ENCODE measurements around the gene EFCAB14.

The EFCAB14 gene

DNA sequence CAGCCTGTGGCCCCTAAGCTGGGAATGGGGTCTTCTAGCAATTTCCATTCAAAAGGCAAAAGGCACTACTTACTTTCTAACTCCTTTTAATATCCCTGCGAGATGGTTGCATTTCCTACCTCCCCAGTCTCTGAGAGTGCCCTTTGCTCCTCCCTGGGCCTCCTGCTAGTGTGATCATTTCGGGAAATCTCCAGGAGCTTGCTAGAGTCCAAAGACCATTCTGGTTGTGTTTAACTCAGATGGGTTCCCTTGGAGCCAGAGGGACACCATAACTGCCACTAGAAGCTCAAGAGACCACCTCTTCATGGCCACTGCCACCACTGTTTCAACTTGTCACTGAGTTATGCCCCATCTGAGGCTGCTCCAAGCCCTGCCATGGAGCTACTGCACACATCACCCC lies 45.5 kb upstream of the EFCAB14 start:
- H3K36me3 ChIP-seq (ENCODE audit: insufficient read depth, low read length): no peaks in the 10 kb centered on the region
- no peaks in the 10 kb centered on the region for H3K79me2 ChIP-seq (ENCODE audit: insufficient read depth, low read length)
- no peaks in the 10 kb centered on the region for H4K20me1 ChIP-seq (ENCODE audit: insufficient read depth, low read length)
- H3K27ac ChIP-seq (ENCODE audit: low read length): no peak overlapping the region
- H3K27me3 ChIP-seq (ENCODE audit: insufficient read depth, low read length, poor library complexity): peaks cover 5% of the 10 kb centered on the region
- no peak for ATAC-seq (ENCODE audit: insufficient read depth, low read depth)
- no peak overlapping the region for H3K4me3 ChIP-seq (ENCODE audit: low read depth in 1 of 2, low read length in 2 of 2)
- H3K9me3 ChIP-seq (ENCODE audit: insufficient read depth, low read length, severe bottlenecking): peaks cover 9% of the 10 kb centered on the region
- H2AFZ ChIP-seq (ENCODE audit: low read depth, low read length): no peak overlapping the region
- TF ChIP-seq EZH2 (IDR thresholded peaks at IDR 0.05; ENCODE audit: borderline replicate concordance, low read depth, low read length, severe bottlenecking) (no peak), CTCF (IDR thresholded peaks at IDR 0.05; ENCODE audit: borderline replicate concordance, extremely low read depth, low read length, poor library complexity, severe bottlenecking) (no peak)
- H3K4me1 ChIP-seq (ENCODE audit: insufficient read depth, low read length): no peaks in the 10 kb centered on the region
- H3K9ac ChIP-seq (ENCODE audit: low read depth, low read length): no peak overlapping the region
- no peak overlapping the region for H3K4me2 ChIP-seq (ENCODE audit: insufficient read depth, low read length)
- DNase-seq: no peak

DNA sequence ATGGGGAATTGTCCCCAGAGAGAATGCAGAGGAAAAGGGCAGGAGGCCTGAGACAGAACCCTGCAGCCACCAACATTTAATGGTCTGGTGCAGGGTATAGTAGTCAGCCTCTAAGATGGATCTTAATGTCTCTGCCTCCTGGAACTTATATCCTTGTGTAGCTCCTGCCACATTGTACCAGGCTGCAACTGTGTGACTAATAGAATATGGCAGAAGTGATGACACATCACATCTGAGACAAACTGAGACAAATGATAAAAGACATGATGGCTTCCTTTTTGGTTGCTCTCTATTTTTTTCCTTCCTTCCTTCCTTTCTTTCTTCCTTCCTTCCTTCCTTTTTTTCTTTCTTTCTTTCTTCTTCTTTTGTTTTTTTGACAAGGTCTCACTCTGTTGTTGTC lies 42.8 kb upstream of the EFCAB14 start:
- no peaks in the 10 kb centered on the region for H3K9me3 ChIP-seq (ENCODE audit: insufficient read depth, low read length, severe bottlenecking)
- H3K4me2 ChIP-seq (ENCODE audit: insufficient read depth, low read length): no peak overlapping the region
- H3K4me3 ChIP-seq (ENCODE audit: low read depth in 1 of 2, low read length in 2 of 2): no peak overlapping the region
- no peaks in the 10 kb centered on the region for H4K20me1 ChIP-seq (ENCODE audit: insufficient read depth, low read length)
- no peak overlapping the region for H3K27ac ChIP-seq (ENCODE audit: low read length)
- H3K79me2 ChIP-seq (ENCODE audit: insufficient read depth, low read length): no peaks in the 10 kb centered on the region
- H3K36me3 ChIP-seq (ENCODE audit: insufficient read depth, low read length): no peaks in the 10 kb centered on the region
- H3K9ac ChIP-seq (ENCODE audit: low read depth, low read length): no peak overlapping the region
- ATAC-seq (ENCODE audit: insufficient read depth, low read depth) (no peak), DNase-seq (no peak)
- TF ChIP-seq EZH2 (IDR thresholded peaks at IDR 0.05; ENCODE audit: borderline replicate concordance, low read depth, low read length, severe bottlenecking) (no peak), CTCF (IDR thresholded peaks at IDR 0.05; ENCODE audit: borderline replicate concordance, extremely low read depth, low read length, poor library complexity, severe bottlenecking) (no peak)
- H2AFZ ChIP-seq (ENCODE audit: low read depth, low read length): no peak overlapping the region
- H3K4me1 ChIP-seq (ENCODE audit: insufficient read depth, low read length): no peaks in the 10 kb centered on the region
- H3K27me3 ChIP-seq (ENCODE audit: insufficient read depth, low read length, poor library complexity): peaks cover 10% of the 10 kb centered on the region

DNA sequence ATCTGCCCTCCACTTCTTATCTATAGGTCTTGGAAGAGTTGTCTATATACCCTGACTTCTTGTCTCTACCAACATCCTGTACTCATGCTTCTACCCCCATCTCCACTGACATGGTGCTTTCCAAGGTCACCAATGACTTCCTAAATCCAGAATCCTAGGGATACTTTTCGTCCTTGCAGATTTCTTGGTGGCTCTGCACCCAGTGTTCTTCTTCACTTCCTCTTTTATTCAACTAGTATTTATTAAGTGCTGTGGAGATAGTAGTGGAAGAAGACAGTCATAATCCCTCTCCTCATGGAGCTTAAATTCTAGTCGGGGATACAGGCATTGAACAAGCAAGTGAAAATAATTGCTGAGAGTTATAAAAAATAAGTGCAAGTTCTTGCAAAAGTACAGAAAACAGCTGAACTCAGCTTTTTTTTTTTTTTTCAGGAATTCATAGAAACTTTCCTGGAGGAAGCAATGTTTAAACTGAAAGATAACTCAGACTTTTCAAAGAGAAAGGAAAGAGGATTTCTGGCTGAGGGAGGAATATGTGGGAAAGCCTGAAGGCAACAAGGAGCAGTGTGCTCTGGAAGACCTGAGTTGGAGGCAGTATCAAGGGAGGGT lies 41.7 kb upstream of the EFCAB14 start:
- Histone ChIP-seq H3K27me3 (ENCODE audit: insufficient read depth, low read length, poor library complexity) (peaks cover 15% of the 10 kb centered on the region), H3K9ac (ENCODE audit: low read depth, low read length) (no peak overlapping the region), H3K4me1 (ENCODE audit: insufficient read depth, low read length) (no peaks in the 10 kb centered on the region), H4K20me1 (ENCODE audit: insufficient read depth, low read length) (no peaks in the 10 kb centered on the region), H3K79me2 (ENCODE audit: insufficient read depth, low read length) (no peaks in the 10 kb centered on the region), H3K4me2 (ENCODE audit: insufficient read depth, low read length) (no peak overlapping the region), H3K4me3 (ENCODE audit: low read depth in 1 of 2, low read length in 2 of 2) (no peak overlapping the region), H3K36me3 (ENCODE audit: insufficient read depth, low read length) (no peaks in the 10 kb centered on the region), H3K9me3 (ENCODE audit: insufficient read depth, low read length, severe bottlenecking) (no peaks in the 10 kb centered on the region), H2AFZ (ENCODE audit: low read depth, low read length) (no peak overlapping the region), H3K27ac (ENCODE audit: low read length) (no peak overlapping the region)
- DNase-seq: no peak
- ATAC-seq (ENCODE audit: insufficient read depth, low read depth): no peak
- TF ChIP-seq EZH2 (IDR thresholded peaks at IDR 0.05; ENCODE audit: borderline replicate concordance, low read depth, low read length, severe bottlenecking) (no peak), CTCF (IDR thresholded peaks at IDR 0.05; ENCODE audit: borderline replicate concordance, extremely low read depth, low read length, poor library complexity, severe bottlenecking) (no peak)
